HuH-7.5 (cell line): ENCODE measurements around the gene RAD1.
"Not testable (repeated sequence)": the region's sequence is repeated elsewhere in the genome, so short reads cannot be mapped to it uniquely, and the experiment has no call there.

Experiments
- DNase-seq: peaks from one replicate; pipeline ENCODE4 v3.0.0; 2011; ENCODE audit warnings: low spot score

The RAD1 gene, protein sequence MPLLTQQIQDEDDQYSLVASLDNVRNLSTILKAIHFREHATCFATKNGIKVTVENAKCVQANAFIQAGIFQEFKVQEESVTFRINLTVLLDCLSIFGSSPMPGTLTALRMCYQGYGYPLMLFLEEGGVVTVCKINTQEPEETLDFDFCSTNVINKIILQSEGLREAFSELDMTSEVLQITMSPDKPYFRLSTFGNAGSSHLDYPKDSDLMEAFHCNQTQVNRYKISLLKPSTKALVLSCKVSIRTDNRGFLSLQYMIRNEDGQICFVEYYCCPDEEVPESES

GRCh38 chr5:34915139-34915855, at the start of gene RAD1, which contains the start of gene BRIX1:
TSS of gene RAD1 (minus strand) at chr5:34915504. CDS start at chr5:34914892, 612 bp downstream.
TSS of gene BRIX1 (plus strand) at chr5:34915711. CDS start at chr5:34915739, 28 bp downstream.
- peak; percentile 81 for DNase-seq

DNA sequence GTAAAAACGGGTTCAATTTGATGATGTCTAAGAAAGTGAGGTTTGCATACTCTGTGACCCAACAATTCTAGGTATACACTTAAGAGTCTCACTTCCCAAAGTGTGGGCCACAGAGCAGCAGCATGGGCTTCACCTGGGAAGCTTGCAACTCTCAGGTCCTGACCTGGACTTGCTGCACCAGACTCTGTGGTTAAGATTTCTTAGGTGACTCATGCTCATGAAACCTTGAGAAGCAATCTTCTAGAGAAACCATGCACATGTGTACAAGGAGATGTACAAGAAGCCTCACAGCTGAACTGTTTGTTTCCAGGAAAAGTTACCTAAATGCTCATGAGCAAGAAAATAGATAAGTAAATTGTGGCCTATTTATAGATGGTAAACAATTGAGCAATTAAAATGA, 44.0 kb upstream of the RAD1 start:
- DNase-seq, result no peak

DNA sequence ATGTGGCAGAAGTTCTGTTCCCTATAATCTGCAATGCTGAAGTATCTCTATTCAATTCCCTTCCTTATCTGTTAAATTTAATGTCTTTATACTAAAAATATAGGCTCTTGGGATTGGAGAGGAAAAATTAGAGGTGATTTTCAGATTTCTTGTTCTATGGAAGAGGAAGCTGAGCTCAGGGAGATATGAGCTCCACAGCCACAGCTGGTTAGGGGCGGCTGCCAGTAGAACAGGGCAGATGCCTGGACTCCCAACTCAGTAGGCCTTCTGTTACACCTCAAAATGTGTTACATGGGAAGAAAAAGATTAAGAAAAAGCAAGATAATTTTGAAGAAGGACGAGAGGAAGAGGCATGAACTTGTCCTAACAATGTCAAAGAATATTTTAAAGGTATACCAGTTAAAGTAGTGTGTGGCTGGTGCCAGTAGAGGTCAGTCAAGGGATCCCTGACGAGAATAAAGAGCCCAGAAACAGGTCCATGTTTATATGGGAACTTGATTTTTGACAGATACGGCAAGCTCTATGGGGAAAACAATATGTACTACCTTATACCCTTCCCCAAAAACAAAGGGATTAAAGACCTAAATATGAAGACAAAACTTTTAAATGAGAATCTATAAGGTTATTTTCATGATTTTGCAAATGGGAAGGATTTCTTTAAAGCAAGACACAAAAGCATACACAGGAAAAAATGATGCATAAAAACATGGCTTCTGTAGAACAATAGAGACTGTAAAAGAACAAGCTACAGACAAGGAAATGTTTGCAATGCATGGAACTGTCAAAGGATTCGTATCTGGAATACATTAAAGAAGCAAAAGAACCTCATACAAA, 42.8 kb upstream of the RAD1 start:
- peak; percentile 49 for DNase-seq

- no peak for DNase-seq
Measured at GRCh38 chr5:34957321-34957720, 42.0 kb upstream of the RAD1 start.

DNA sequence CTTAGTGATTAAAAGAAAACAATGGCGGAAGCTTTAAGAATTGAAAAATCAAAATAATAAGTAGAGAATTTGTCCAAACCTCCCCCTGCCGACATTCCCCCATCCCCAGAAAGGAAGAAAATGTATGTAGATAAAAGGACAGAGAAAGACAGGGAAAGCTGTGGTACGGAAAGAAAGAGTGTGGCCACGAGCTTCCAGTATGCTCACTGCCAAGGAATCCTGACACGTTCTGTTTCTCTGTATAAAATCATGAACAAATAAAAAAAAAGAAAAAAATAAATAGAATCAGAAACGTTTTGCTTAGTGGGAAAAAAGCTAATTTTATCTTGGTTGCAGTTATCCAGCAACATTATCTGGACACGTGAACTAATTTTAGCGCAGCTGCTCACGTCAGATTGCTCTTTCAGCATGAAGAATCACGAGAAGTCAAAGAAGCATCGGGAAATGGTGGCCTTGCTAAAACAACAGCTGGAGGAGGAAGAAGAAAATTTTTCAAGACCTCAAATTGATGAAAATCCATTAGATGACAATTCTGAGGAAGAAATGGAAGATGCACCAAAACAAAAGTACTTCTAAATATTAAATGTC, 29.2 kb upstream of the RAD1 start:
- no peak for DNase-seq

- no peak for DNase-seq
Measured at GRCh38 chr5:34944044-34944443, 28.7 kb upstream of the RAD1 start.

DNA sequence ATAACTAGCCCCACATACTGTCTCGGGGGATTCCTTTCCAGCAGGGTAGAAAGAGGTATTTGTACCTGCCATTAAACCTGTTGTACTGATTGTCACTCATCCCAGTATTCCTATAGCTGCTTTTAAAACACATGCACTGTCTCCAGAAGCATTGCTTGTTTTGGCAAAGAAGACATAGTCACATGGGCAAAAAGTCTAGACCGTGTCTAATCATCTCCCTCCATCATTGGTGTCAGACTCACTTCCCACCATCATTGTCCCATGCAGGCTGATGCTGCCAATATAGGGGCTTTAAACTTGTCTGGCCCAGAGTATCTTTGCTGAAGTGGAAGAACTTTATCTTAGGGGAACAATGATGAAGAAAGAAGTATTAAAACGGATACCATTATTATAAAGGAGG, 26.6 kb upstream of the RAD1 start:
- no peak for DNase-seq

DNA sequence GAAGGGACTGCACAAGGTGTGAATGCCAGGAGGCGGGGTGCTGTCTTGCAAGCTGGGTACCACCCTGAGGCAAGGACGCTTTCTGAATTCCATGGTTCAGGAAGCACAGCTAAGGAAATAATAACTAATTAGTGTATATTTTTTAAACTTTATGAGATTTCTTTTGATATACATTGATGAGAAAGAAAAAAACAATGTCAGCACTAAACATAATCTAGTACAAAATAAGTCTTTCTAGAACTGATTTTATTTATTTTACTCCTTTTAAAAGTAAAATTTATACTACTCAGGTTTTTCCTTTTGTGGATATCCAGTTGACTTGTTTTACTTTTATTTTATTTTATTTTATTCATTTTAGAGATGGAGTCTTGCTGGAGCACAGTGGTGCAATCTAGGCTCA, 17.6 kb upstream of the RAD1 start:
- DNase-seq, result no peak

DNA sequence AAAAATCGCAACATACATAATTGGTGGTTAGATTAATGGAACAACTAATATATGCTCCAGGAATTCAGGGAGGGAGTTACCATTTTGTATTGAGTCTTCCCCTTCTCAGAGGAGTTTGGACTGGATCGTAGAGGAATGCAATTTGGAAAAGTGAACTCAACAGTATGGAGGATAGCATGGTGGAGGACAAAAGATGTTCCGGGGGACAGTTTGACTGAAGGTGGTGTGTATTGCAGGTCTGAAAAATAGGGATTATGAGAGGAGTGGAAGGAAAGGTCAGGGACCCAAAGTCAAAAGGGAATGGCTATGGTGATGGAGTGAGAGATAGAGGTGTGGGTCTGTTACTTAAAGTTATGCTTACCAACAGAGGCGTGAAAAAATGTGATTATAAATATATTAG, 15.6 kb upstream of the RAD1 start:
- DNase-seq, result no peak

- DNase-seq, result no peak
Measured at GRCh38 chr5:34930462-34930844, 15.1 kb upstream of the RAD1 start.

- DNase-seq, result peak; percentile 88
Measured at GRCh38 chr5:34929720-34930461, 14.6 kb upstream of the RAD1 start.

DNA sequence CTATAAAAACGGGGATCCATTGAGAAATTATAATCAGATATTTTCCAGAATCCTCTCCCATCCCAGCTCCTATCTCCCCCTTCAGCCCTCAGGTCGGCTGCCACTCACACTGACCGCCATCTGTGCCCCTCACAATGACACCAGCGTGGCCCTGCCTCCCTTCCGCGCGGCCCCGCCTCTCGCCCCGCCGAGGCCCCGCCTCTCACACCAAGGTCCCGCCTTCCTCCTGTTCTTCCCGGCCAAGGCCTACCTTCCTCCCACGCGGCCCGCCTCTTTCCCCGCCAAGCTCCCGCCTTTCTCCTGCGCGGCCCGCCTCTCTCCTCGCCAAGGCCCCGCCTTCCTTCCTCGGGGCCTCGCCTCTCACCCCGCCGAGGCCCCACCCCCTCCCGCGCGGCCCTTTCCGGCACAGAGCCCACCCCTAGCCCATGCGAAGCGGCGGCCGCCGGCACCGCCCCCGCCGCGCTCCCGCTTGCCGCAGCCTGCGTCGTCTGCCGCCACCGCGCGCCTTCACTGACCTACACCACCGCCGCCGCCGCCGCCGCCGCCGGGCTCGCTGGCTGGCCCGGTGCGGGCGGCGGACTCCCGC, 13.9 kb upstream of the RAD1 start, which contains the start of gene DNAJC21:
Gene DNAJC21 (plus strand): TSS at position 426 of the 586 bp plus-strand sequence. CDS start 261 bp downstream, outside the sequence.
- peak; percentile 95 for DNase-seq

- no peak for DNase-seq
Measured at GRCh38 chr5:34928267-34928666, 13.0 kb upstream of the RAD1 start.

DNA sequence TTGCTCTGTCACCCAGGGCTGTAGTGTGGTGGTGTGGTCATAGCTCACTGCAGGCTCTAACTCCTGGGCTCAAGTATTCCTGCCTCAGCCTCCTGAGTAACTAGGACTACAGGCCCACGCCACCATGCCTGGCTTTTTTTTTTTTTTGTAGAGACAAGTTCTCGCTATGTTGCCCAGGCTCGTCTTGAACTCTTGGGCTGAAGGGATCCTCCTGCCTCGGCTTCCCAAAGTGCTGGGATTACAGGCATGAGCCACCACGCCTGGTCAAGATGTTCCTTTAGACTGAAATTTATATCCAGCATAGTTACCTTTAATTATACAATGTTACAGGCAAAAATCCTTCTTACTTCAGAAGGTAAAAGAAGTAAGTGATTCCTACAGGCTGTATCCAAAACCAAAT, 12.5 kb upstream of the RAD1 start:
- DNase-seq, result no peak

GRCh38 chr5:34926318-34926888, 11.1 kb upstream of the RAD1 start:
- no peak for DNase-seq

GRCh38 chr5:34924462-34924765, 9.1 kb upstream of the RAD1 start:
- DNase-seq, result no peak

- DNase-seq, result no peak
Measured at GRCh38 chr5:34923694-34924461, 8.6 kb upstream of the RAD1 start.

DNA sequence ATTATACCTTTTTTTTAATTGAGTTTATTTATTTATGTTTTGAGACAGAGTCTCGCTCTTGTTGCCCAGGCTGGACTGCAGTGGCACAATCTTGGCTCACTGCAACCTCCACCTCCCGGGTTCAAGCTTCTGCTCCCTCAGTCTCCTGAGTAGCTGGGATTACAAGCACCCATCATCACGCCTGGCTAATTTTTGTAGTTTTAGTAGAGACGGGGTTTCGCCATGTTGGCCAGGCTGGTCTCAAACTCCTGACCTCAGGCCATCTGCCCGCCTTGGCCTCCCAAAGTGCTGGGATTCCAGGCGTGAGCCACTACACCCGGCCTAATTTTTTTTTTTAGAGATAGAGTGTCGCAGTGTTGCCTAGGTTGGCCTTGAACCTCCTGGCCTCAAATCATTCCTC, 8.0 kb upstream of the RAD1 start:
- not testable (repeated sequence) for DNase-seq

DNA sequence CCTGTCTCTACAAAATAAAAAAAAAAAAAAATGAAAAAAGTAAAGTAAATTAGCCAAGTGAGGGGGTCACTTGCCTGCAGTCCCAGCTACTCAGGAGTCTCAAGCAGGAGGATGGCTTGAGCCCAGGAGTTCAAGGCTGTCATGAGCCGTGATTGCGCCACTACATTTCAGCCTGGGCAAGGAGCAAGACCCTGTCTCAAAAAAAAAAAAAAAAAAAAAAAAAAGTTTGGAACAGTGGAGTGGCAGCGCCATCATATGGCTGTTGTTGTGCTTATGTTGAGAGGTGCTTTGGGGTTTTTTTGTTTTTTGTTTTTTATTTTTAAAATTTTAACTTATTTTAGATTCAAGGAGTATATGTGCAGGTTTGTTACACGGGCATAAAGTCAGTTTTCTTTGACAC, 3.8 kb upstream of the RAD1 start:
- DNase-seq, result no peak

DNA sequence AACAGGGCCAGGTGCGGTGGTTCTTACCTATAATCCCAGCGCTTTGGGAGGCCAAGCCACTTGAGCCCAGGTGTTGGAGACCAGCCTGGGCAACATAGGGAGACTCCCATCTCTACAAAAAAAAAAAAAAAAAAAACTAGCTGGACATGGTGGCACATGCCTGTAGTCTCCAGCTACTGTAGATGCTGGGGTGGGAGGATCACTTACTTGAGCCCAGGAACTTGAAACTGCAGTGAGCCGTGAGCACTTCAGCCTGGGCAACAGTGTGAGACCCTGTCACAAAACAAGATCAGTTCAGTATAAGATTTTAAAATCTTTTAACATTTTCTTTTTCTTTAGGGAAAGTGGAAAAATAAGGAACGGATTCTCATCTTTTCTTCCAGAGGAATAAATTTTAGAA, 2.7 kb upstream of the RAD1 start:
- DNase-seq, result no peak
